Activated B cell treated with CpG ODN at 0.5 μM for 24 hours (primary cell): ENCODE data around the gene RIBC1. TPM values are rescaled to one million over a fixed set of nuclear protein-coding genes. Genes with fewer than 3 reads are reported as not detected.
"Not testable (repeated sequence)": the region's sequence is repeated elsewhere in the genome, so short reads cannot be mapped to it uniquely, and the experiment has no call there.

Experiments
- ATAC-seq: fragments of 200-7000 bp; cut with Tn5 transposase; one replicate; pipeline ENCODE4 v1.10.0; 2021; ENCODE audit warnings: low read depth, mild to moderate bottlenecking, moderate library complexity
- CTCF ChIA-PET: fragments of 350-600 bp; sonication (Branson Sonifier 250); formaldehyde crosslinking; loops from one replicate; lab custom pipeline; 2021; ENCODE audit warnings: antibody characterized with exemption; lab: Charles Lee
- POLR2A ChIA-PET: fragments of 350-600 bp; sonication (Branson Sonifier 250); formaldehyde crosslinking; loops from one replicate; lab custom pipeline; 2021; ENCODE audit warnings: antibody characterized with exemption; lab: Charles Lee
- DNase-seq: peaks from one replicate; pipeline ENCODE4 v3.0.0; 2022
- H3K27ac Mint-ChIP-seq: one replicate; pipeline ENCODE4 v1.8.0; 2020; ENCODE audit warnings: mixed read lengths
- H3K27me3 Mint-ChIP-seq: one replicate; pipeline ENCODE4 v1.8.0; 2021; ENCODE audit warnings: mixed read lengths
- H3K36me3 Mint-ChIP-seq: one replicate; pipeline ENCODE4 v1.8.0; 2021; ENCODE audit warnings: low read depth, mixed read lengths
- H3K4me1 Mint-ChIP-seq: one replicate; pipeline ENCODE4 v1.8.0; 2021; ENCODE audit warnings: mixed read lengths
- H3K4me3 Mint-ChIP-seq: one replicate; pipeline ENCODE4 v1.8.0; 2020; ENCODE audit warnings: mild to moderate bottlenecking, mixed read lengths
- H3K9me3 Mint-ChIP-seq: one replicate; pipeline ENCODE4 v1.8.0; 2020; ENCODE audit warnings: mixed read lengths
- CTCF ChIP-seq: fragments of 200-600 bp; IDR thresholded peaks from one replicate; pipeline ENCODE4 v1.8.0; 2022; ENCODE audit warnings: antibody characterized with exemption, mild to moderate bottlenecking
- intact Hi-C: fragments of 100-400 bp; cut with micrococcal nuclease; formaldehyde crosslinking; loops from one replicate; pipeline ENCODE4 v1.15.1; 2024
- total RNA-seq: library from RNA; stranded (reverse); gene quantifications from 2 replicates; pipeline ENCODE4 v1.2.3, GENCODE V29; 2022

Gene RIBC1
- total RNA-seq, 1 donor from 2014 or later, result 0.91 TPM

GRCh38 chrX:53398216-53398615 lies 24.5 kb upstream of the RIBC1 start:
- intact Hi-C loops, result no loop called here
- peaks cover 62% of the 10 kb centered on the region for H3K36me3 Mint-ChIP-seq
- ATAC-seq (no peak), DNase-seq (no peak)
- no peak for TF ChIP-seq CTCF
- ChIA-PET POLR2A (no interaction called here), CTCF (no interaction called here)
- no peaks in the 10 kb centered on the region for H3K9me3 Mint-ChIP-seq
- H3K27me3 Mint-ChIP-seq, result no peaks in the 10 kb centered on the region
- no peak overlapping the region for H3K27ac Mint-ChIP-seq
- H3K4me1 Mint-ChIP-seq, result no peaks in the 10 kb centered on the region
- no peak overlapping the region for H3K4me3 Mint-ChIP-seq

GRCh38 chrX:53403535-53403934 lies 19.1 kb upstream of the RIBC1 start:
- H3K36me3 Mint-ChIP-seq, result peaks cover 73% of the 10 kb centered on the region

GRCh38 chrX:53412446-53412845 lies 10.2 kb upstream of the RIBC1 start:
- intact Hi-C loops, result no loop called here
- POLR2A ChIA-PET, result no interaction called here
- Mint-ChIP-seq H3K27ac (no peak overlapping the region), H3K4me1 (peaks cover under 1% of the 10 kb centered on the region), H3K36me3 (peaks cover 51% of the 10 kb centered on the region), H3K9me3 (no peaks in the 10 kb centered on the region), H3K27me3 (no peaks in the 10 kb centered on the region), H3K4me3 (no peak overlapping the region)
- no peak for ATAC-seq
- no peak for DNase-seq
- CTCF ChIA-PET, result no interaction called here
- no peak for TF ChIP-seq CTCF

More at GRCh38 chrX:53403535-53403934, 19.1 kb upstream of the RIBC1 start:
- no peak overlapping the region for H3K27ac Mint-ChIP-seq
- TF ChIP-seq CTCF, result no peak
- intact Hi-C loops, result no loop called here
- no peaks in the 10 kb centered on the region for H3K27me3 Mint-ChIP-seq
- POLR2A ChIA-PET, result no interaction called here
- CTCF ChIA-PET, result no interaction called here
- ATAC-seq, result no peak
- DNase-seq, result no peak
- no peaks in the 10 kb centered on the region for H3K4me1 Mint-ChIP-seq
- no peak overlapping the region for H3K4me3 Mint-ChIP-seq
- H3K9me3 Mint-ChIP-seq, result no peaks in the 10 kb centered on the region

- peaks cover 14% of the 10 kb centered on the region for H3K36me3 Mint-ChIP-seq
- DNase-seq, POLR2A ChIA-PET, H3K27ac Mint-ChIP-seq, CTCF ChIA-PET, H3K4me3 Mint-ChIP-seq, H3K9me3 Mint-ChIP-seq, ATAC-seq, H3K27me3 Mint-ChIP-seq: not testable (repeated sequence)
- intact Hi-C loops, result loop anchor here (5.0 kb wide), 1 partner anchor 338 kb away; the partner anchor contains the start of gene TSPYL2
- peaks cover 29% of the 10 kb centered on the region for H3K4me1 Mint-ChIP-seq
These were observed 2.3 kb upstream of the RIBC1 start for GRCh38 chrX:53420351-53420750.

- ChIA-PET CTCF (no interaction called here), POLR2A (no interaction called here)
- Mint-ChIP-seq H3K27ac (peak overlapping the region; percentile 96), H3K36me3 (peaks cover 15% of the 10 kb centered on the region), H3K27me3 (no peaks in the 10 kb centered on the region), H3K9me3 (no peaks in the 10 kb centered on the region), H3K4me3 (peak overlapping the region; percentile 92), H3K4me1 (peaks cover 29% of the 10 kb centered on the region)
- TF ChIP-seq CTCF, result no peak
- intact Hi-C loops, result loop anchor here (5.0 kb wide), 1 partner anchor 339 kb away; the partner anchor contains the start of gene TSPYL2
- no peak for DNase-seq
- no peak for ATAC-seq
These were observed 1.5 kb upstream of the RIBC1 start for GRCh38 chrX:53421125-53421524.

- H3K27ac Mint-ChIP-seq, result peak overlapping the region; percentile 96
- intact Hi-C loops, result loop anchor here (1.0 to 5.0 kb wide), 6 partner anchors 13 to 1218 kb away; partner anchors contain the start of genes HSD17B10, KDM5C, PHF8 and TSPYL2
- DNase-seq, result no peak
- H3K4me3 Mint-ChIP-seq, result peak overlapping the region; percentile 92
- peaks cover 18% of the 10 kb centered on the region for H3K36me3 Mint-ChIP-seq
- no peaks in the 10 kb centered on the region for H3K27me3 Mint-ChIP-seq
- ChIA-PET CTCF (interaction anchor here (1.7 kb wide), 1 partner anchor 24 kb away, joined by 8 read pairs; no protein-coding TSS in a partner anchor), POLR2A (interaction anchor here (0.6 to 2.5 kb wide), 9 partner anchors 12 to 1109 kb away, joined by 3 to 14 read pairs (median 5); partner anchors contain the start of genes GNL3L, HSD17B10, KDM5C and TSPYL2)
- TF ChIP-seq CTCF, result no peak
- no peaks in the 10 kb centered on the region for H3K9me3 Mint-ChIP-seq
- peaks cover 29% of the 10 kb centered on the region for H3K4me1 Mint-ChIP-seq
- ATAC-seq, result peak; percentile 7
These were observed 944 bp upstream of the RIBC1 start for GRCh38 chrX:53421772-53422085.
